Measurements from ENCODE around the gene MINK1. TPM values are rescaled to one million over a fixed set of nuclear protein-coding genes. Genes with fewer than 3 reads are reported as not detected.

Gene MINK1
- total and polyA plus RNA-seq, 10 of the 15 experiments (the other 5 are each of a cell fraction or from before 2014, with no cell fraction given) = 0.08 to 55.6 (median 15.0) TPM

- TF ChIP-seq ZNF384 (IDR thresholded peaks at IDR 0.05; ENCODE audit: borderline replicate concordance, low read depth, low read length) (no peak), NFIC (IDR thresholded peaks at IDR 0.05; ENCODE audit: low read depth, low read length) (no peak), STAT1 (conservative IDR thresholded peaks at IDR 0.05) (0 out of 2 replicates have a peak, but pooled peaks have one; percentile 35), STAT3 (IDR thresholded peaks at IDR 0.05; ENCODE audit: low read depth, low read length) (no peak), NRF1 (conservative IDR thresholded peaks at IDR 0.05; ENCODE audit: low read depth, low read length) (peak; percentile 87), ZBTB4 (CRISPR knock-in tag; IDR thresholded peaks at IDR 0.05) (no peak), MYB (IDR thresholded peaks at IDR 0.05; ENCODE audit: borderline replicate concordance, low read depth, low read length) (no peak), TCF12 (IDR thresholded peaks at IDR 0.05; ENCODE audit: low read depth, low read length) (peak; percentile 17; the same call in 1 of the 2 replicates), SP1 (IDR thresholded peaks at IDR 0.05; ENCODE audit: low read depth, low read length) (no peak), POLR2A (IDR thresholded peaks at IDR 0.05; ENCODE audit: low read depth, low read length) (peak; percentile 88), CEBPZ (IDR thresholded peaks at IDR 0.05; ENCODE audit: low read depth, low read length) (no peak), SPI1 (IDR thresholded peaks at IDR 0.05; ENCODE audit: borderline replicate concordance, insufficient read depth, low read depth, low read length) (no peak), EP300 (IDR thresholded peaks at IDR 0.05; ENCODE audit: borderline replicate concordance in 1 of 2, control insufficient read depth in 1 of 2, low read depth in 2 of 2, low read length in 2 of 2) (no peak), USF2 (IDR thresholded peaks at IDR 0.05; ENCODE audit: borderline replicate concordance, low read depth, low read length) (no peak), CEBPB (IDR thresholded peaks at IDR 0.05; ENCODE audit: borderline replicate concordance in 1 of 2, low read depth in 2 of 2, low read length in 2 of 2) (no peak), MTA2 (IDR thresholded peaks at IDR 0.05; ENCODE audit: low read depth) (no peak), ETV6 (conservative IDR thresholded peaks at IDR 0.05 in 1 of 2, IDR thresholded peaks at IDR 0.05 in 1 of 2; ENCODE audit: borderline replicate concordance in 1 of 2, low read depth in 1 of 2) (no peak), CHD2 (IDR thresholded peaks at IDR 0.05; ENCODE audit: borderline replicate concordance, low read depth, low read length) (peak; percentile 100)
These were observed 106.8 kb downstream of the MINK1 start, which contains the start of the genes RNF167 and SLC25A11 (continued) for GRCh38 chr17:4939796-4940554.
